ENCODE results near the gene GABRD. TPM values are rescaled to one million over a fixed set of nuclear protein-coding genes. Genes with fewer than 3 reads are reported as not detected.

The GABRD gene
- total RNA-seq, 1 experiment from 2014 or later, result 15.6 TPM

DNA sequence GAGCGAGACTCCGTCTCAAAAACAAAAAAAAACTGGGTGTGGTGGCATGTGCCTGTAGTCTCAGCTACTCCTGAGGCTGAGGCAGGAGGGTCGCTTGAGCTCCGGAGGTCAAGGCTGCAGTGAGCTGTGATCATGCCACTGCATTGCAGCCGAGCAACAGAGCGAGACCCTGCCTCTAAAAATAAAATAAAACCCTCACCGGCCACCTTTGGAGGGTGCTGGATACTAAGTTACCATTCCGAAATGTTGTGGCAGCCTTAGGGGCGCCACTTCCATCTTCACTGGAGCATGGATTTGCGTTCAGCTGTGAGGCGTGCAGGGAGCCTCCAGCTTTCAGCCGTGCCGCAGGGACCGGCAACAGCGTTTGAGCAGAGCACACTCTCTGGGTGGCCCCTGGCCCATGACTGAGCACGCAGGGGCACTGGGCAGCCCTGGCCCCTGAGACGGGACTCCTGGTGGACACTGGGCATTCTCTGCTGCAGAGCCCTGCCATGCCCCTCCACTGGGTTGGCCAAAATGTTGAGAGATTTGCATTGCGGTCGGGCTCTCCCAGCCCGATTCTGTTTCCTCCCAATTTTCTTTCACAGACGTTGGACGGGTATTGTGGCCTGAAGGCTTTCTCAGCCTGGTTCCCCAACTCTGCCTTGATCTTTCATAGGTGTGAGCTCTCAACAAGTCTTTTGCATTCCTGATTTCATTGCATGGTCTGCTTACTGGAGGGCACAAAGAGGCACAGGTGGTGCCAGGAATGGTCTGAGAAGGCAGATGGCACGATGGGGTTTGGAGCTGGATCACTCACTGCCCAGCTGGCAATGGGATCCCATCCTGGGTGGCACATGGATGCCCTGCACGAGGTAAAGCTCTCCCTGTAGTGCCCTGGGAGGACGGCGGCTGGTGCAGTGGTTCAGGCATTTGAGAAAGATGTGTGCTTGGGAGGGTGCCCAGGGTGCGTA is 9.8 kb upstream of the GABRD start (continued):
- TF ChIP-seq REST (IDR thresholded peaks at IDR 0.05; ENCODE audit: low read depth) (no peak), CEBPB (IDR thresholded peaks at IDR 0.05; ENCODE audit: low read depth) (no peak), TCF7L2 (IDR thresholded peaks at IDR 0.05; ENCODE audit: borderline replicate concordance, extremely low read depth, insufficient read depth, insufficient read length) (no peak), MAX (IDR thresholded peaks at IDR 0.05) (no peak), ZFX (IDR thresholded peaks at IDR 0.05) (no peak), POLR2A (IDR thresholded peaks at IDR 0.05; ENCODE audit: borderline replicate concordance, extremely low read depth, insufficient read depth, insufficient read length) (no peak)

DNA sequence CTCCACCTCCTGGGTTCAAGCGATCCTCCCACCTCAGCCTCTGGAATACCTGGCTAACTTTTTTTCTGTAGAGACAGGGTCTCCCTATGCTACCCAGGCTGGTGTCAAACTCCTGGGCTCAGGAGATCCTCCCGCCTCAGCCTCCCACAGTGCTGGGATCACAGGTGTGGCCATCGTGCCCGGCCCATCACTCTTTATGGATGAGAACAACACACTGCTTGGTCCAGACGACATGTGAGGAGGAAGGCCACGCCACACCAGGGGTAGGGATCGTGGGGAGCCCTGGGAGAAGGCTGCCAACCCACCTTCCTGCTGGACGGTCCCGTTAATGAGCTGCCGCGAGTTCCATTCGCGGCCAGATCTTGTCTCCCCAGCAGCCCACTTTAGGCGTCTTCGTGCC is 5.0 kb upstream of the GABRD start:
- ChIA-PET RAD21 (ENCODE audit: low non-redundant PET in 1 of 2, low total read pairs in 2 of 2, uncharacterized antibody in 2 of 2, unreplicated experiment in 2 of 2) (no interaction called here), CTCF (no interaction called here), POLR2A (no interaction called here)
- Histone ChIP-seq H3K36me3 (ENCODE audit: control insufficient read depth in 1 of 2, insufficient read depth in 2 of 2, low read length in 2 of 2) (no peaks in the 10 kb centered on the region), H4K20me1 (ENCODE audit: insufficient read depth) (no peaks in the 10 kb centered on the region), H3K9me3 (ENCODE audit: control insufficient read depth in 1 of 2, insufficient read depth in 1 of 2, low read depth in 1 of 2, low read length in 2 of 2) (no peaks in the 10 kb centered on the region), H3K79me2 (ENCODE audit: insufficient read depth, low read length) (no peaks in the 10 kb centered on the region), H3K4me2 (ENCODE audit: low read length) (peak overlapping the region; percentile 77; the same call in 1 of the 2 replicates), H3K27ac (ENCODE audit: low read depth, low read length) (no peak overlapping the region), H3K4me3 (replicated peaks in 1 of 2; ENCODE audit: low read depth in 1 of 2, low read length in 2 of 2) (no peak overlapping the region), H2AFZ (ENCODE audit: low read depth, low read length, poor library complexity, severe bottlenecking) (no peak overlapping the region), H3K4me1 (ENCODE audit: control insufficient read depth in 1 of 2, insufficient read depth in 2 of 2, low read length in 2 of 2) (peaks cover 0 to 20% of the 10 kb centered on the region in 2 experiments; a peak in 3 of 4 replicates), H3K9me2 (ENCODE audit: insufficient read depth) (no peaks in the 10 kb centered on the region), H3K9ac (ENCODE audit: low read length) (no peak overlapping the region), H3K27me3 (ENCODE audit: insufficient read depth, low read length) (no peaks in the 10 kb centered on the region)
- TF ChIP-seq MAX (IDR thresholded peaks at IDR 0.05) (no peak), SRF (IDR thresholded peaks at IDR 0.05; ENCODE audit: low read depth) (no peak), YY1 (IDR thresholded peaks at IDR 0.05; ENCODE audit: extremely low read depth, insufficient replicate concordance, low read depth, low read length) (no peak), RAD21 (IDR thresholded peaks at IDR 0.05; ENCODE audit: low read depth) (no peak), JUND (IDR thresholded peaks at IDR 0.05) (no peak), CEBPB (IDR thresholded peaks at IDR 0.05; ENCODE audit: low read depth) (no peak)
- intact Hi-C loops (cut with micrococcal nuclease), result no loop called here
- DNase-seq (ENCODE audit: low read depth, low spot score), result no peak
- ATAC-seq, result no peak
- no TSS peak for BruUV-seq (replicated peaks)
